GM21423 (cell line): ENCODE measurements around the gene F11R.
"Not testable (repeated sequence)": the region's sequence is repeated elsewhere in the genome, so short reads cannot be mapped to it uniquely, and the experiment has no call there.

Source experiments
- ATAC-seq: cut with Tn5 transposase; IDR thresholded peaks from one replicate; pipeline ENCODE4 v1.9.1; 2021; ENCODE audit warnings: mild to moderate bottlenecking, moderate library complexity; ENCODE audit not compliant: unreplicated experiment

F11R gene

GRCh38 chr1:161020509-161021164 is at the start of gene F11R:
Gene F11R, minus strand, starts transcription at chr1:161021152. Its CDS starts 79 bp downstream, at chr1:161021073.
- ATAC-seq: peak; percentile 43

- peak; percentile 80 for ATAC-seq
Measured at GRCh38 chr1:161069731-161070270, 48.8 kb upstream of the F11R start, which contains the start of gene ARHGAP30. Gene ARHGAP30, minus strand, starts transcription at chr1:161069891. Its CDS starts 267 bp downstream, at chr1:161069624.

- ATAC-seq: no peak
Measured at GRCh38 chr1:161069241-161069640, 48.3 kb upstream of the F11R start.

GRCh38 chr1:161068306-161069234 is 47.6 kb upstream of the F11R start:
- ATAC-seq: peak; percentile 53

- no peak for ATAC-seq
Measured at GRCh38 chr1:161066694-161067093, 45.7 kb upstream of the F11R start.

GRCh38 chr1:161065681-161066080 is 44.7 kb upstream of the F11R start:
- not testable (repeated sequence) for ATAC-seq

- ATAC-seq: not testable (repeated sequence)
Measured at GRCh38 chr1:161063936-161064335, 43.0 kb upstream of the F11R start.

- no peak for ATAC-seq
Measured at GRCh38 chr1:161061419-161061818, 40.5 kb upstream of the F11R start.

GRCh38 chr1:161059293-161059692 is 38.3 kb upstream of the F11R start:
- no peak for ATAC-seq

GRCh38 chr1:161054805-161055204 is 33.9 kb upstream of the F11R start:
- ATAC-seq: no peak

- ATAC-seq: no peak
Measured at GRCh38 chr1:161054232-161054631, 33.3 kb upstream of the F11R start.

GRCh38 chr1:161052899-161053298 is 31.9 kb upstream of the F11R start:
- no peak for ATAC-seq

- no peak for ATAC-seq
Measured at GRCh38 chr1:161051219-161051618, 30.3 kb upstream of the F11R start.

GRCh38 chr1:161048949-161049722 is 28.2 kb upstream of the F11R start:
- ATAC-seq: no peak

- ATAC-seq: no peak
Measured at GRCh38 chr1:161047436-161048420, 26.8 kb upstream of the F11R start.

GRCh38 chr1:161046605-161047228 is 25.8 kb upstream of the F11R start:
- peak; percentile 40 for ATAC-seq

GRCh38 chr1:161045736-161046604 is 25.0 kb upstream of the F11R start, which contains the start of gene USF1:
Gene USF1, minus strand, starts transcription at chr1:161045977. Its CDS starts 2,702 bp downstream, at chr1:161043275.
- peak; percentile 56 for ATAC-seq
